ENCODE results near the gene KAZN. TPM values are rescaled to one million over a fixed set of nuclear protein-coding genes. Genes with fewer than 3 reads are reported as not detected.

KAZN gene
- total and polyA plus RNA-seq, 10 donors: 20.0 to 245 (median 144) TPM

DNA sequence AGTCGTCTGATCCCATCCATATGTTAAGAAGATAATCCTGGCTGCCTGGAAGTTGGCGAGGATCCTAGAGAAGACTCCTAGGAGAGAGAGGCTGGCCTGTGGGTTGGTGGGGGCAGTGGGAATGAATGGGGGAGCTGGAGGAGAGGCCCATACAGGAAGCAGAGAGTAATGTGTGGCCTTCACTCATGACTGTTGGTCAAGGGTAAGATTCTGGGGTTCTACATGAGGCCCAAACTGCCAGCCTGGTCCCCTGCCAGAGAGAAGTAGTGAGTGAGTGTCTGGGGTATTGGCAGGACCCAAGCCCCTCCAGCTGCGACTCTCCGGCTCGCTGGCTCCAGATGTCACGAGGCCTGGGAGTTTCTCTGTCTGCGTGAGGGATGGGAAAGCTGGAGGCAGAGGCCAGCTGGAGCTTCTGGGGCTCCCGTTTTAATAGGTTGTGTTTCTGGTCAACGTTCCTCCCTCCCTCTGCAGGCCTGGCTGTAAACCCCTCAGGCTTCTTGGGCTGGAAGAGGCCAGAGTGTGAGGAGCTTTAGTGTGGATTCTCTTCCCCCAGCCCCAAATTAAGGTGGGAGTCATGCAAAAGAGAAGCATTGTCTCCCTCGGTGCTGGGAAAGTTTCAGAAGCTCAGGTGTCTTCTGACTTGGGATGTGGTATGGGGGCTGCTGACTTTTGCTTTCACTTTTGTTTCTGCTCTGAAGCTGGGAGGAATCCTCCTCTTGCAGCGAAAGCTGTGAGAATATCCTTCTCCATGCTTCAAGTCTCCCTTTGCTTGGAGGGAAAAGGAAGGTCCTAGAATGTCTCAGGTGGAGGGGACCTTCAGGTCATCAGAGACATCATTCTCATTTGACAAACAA lies 557.6 kb downstream of the KAZN start:
- 47 to 56% (median 55%) methylated on average over 5 to 11 of the region's 11 CpGs for WGBS, 5 donors
- no peaks in the 10 kb centered on the region for H3K36me3 ChIP-seq
- peaks cover 11 to 87% (median 52%) of the 10 kb centered on the region in 6 donors for H3K4me1 ChIP-seq
- H3K27me3 ChIP-seq (replicated peaks in 1 of 7): peaks cover 0 to 45% (median 23%) of the 10 kb centered on the region in 7 donors
- intact Hi-C loops (cut with DNase I; ENCODE audit: low total_unique reads): loop anchor here (10.0 kb wide), 1 partner anchor 109 kb away; no protein-coding TSS in a partner anchor
- DNase-seq: no peak
- TF ChIP-seq POLR2A (IDR thresholded peaks at IDR 0.05): no peak
- TF ChIP-seq, protein P1, sequence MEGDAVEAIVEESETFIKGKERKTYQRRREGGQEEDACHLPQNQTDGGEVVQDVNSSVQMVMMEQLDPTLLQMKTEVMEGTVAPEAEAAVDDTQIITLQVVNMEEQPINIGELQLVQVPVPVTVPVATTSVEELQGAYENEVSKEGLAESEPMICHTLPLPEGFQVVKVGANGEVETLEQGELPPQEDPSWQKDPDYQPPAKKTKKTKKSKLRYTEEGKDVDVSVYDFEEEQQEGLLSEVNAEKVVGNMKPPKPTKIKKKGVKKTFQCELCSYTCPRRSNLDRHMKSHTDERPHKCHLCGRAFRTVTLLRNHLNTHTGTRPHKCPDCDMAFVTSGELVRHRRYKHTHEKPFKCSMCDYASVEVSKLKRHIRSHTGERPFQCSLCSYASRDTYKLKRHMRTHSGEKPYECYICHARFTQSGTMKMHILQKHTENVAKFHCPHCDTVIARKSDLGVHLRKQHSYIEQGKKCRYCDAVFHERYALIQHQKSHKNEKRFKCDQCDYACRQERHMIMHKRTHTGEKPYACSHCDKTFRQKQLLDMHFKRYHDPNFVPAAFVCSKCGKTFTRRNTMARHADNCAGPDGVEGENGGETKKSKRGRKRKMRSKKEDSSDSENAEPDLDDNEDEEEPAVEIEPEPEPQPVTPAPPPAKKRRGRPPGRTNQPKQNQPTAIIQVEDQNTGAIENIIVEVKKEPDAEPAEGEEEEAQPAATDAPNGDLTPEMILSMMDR (IDR thresholded peaks at IDR 0.05 in 8 of 11, conservative IDR thresholded peaks at IDR 0.05 in 3 of 11): no peak
- TF ChIP-seq POLR2AphosphoS5 (IDR thresholded peaks at IDR 0.05): no peak
- no peaks in the 10 kb centered on the region for H3K9me3 ChIP-seq
- H3K4me3 ChIP-seq: peak overlapping the region in 2 of 8 donors; percentile 2 to 23
- H3K27ac ChIP-seq: peak overlapping the region in 6 of 8 donors; percentile 10 to 77 (median 62)

DNA sequence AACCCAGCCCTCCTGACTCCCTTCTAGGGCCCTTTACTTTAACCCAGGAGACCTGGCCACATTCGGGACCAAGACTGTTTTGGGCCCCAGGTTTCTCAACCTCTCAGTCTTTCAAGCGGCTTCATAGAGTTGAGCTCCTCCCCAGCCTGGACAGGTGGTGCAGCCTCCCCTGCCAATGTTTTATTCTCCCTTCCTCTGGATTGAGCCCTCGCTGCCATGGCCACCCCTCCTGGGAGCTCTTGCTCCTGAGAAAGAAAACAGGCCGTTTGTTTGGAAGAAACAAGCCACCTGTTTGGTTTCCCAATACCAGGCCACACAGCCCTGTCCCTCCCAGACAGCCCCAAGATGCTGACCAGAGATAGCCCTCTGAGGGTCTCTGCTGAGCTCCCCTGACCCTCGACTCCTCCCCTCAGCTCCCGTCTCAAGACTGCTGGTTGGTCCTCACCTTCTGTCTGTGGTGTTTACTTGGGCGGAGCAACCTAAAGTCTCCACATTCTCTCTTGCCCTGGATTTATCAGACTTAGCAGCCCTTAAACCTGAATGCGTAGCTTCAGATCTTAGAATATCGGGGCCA lies 558.4 kb downstream of the KAZN start:
- H3K4me3 ChIP-seq: no peak overlapping the region
- intact Hi-C loops (cut with DNase I; ENCODE audit: low total_unique reads): loop anchor here (10.0 kb wide), 1 partner anchor 108 kb away; no protein-coding TSS in a partner anchor
- H3K4me1 ChIP-seq: peaks cover 11 to 81% (median 51%) of the 10 kb centered on the region in 6 donors
- TF ChIP-seq, protein P1 (IDR thresholded peaks at IDR 0.05 in 8 of 11, conservative IDR thresholded peaks at IDR 0.05 in 3 of 11): no peak
- TF ChIP-seq POLR2AphosphoS5 (IDR thresholded peaks at IDR 0.05) (no peak), POLR2A (IDR thresholded peaks at IDR 0.05) (no peak)
- no peak for DNase-seq
- H3K9me3 ChIP-seq: no peaks in the 10 kb centered on the region
- peak overlapping the region in 5 of 8 donors; percentile 10 to 75 (median 61) for H3K27ac ChIP-seq
- 71 to 89% (median 79%) methylated on average over 6 to 9 of the region's 9 CpGs for WGBS, 5 donors
- H3K27me3 ChIP-seq (replicated peaks in 1 of 7): peaks cover 0 to 38% (median 23%) of the 10 kb centered on the region in 7 donors
- H3K36me3 ChIP-seq: no peaks in the 10 kb centered on the region

DNA sequence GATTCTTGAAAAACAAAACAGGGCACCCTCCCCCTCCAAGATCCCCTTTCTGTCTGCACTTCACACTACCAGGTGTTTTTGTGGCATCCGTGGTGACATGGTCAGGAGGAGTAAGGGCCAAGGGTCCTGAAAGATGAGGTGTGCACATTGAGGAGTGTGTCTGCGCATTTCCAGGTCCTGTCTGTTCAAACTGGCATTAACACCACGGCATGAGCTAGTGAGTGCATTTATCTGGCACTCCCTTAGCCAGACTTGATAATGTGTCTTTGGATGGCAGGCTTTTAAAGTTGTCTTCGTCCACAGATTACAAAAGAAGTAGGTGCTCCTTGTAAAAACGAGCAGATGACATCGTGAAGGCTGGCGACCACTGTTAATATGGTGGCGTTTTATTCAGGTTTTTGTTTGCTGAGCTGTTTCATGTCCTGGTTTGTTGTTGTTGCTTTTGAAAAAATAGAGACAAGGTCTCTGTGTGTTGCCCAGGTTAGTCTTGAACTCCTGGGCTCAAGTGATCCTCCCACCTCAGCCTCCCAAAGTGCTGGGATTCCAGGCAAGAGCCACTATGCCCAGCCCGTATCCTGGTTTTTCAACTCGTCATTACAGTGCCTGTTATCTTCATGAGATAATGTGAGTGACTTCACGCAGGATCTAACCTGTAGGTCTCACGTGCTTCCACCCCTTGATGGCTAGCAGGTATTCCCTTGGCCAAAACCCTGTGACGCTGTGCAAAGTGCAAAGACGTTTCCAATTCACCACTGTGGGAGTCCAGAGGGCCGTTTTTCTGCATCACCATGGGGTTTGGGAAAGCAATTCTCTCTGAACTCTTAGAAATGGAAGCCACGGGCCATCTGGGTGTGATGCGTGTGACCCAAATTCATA lies 559.3 kb downstream of the KAZN start:
- DNase-seq: no peak
- TF ChIP-seq, protein P1 (IDR thresholded peaks at IDR 0.05 in 8 of 11, conservative IDR thresholded peaks at IDR 0.05 in 3 of 11): no peak
- TF ChIP-seq POLR2A (IDR thresholded peaks at IDR 0.05) (no peak), POLR2AphosphoS5 (IDR thresholded peaks at IDR 0.05) (no peak)
- Histone ChIP-seq H3K27me3 (replicated peaks in 1 of 7) (peaks cover 0 to 30% (median 20%) of the 10 kb centered on the region in 7 donors), H3K27ac (peak overlapping the region in 5 of 8 donors; percentile 33 to 64 (median 55)), H3K4me3 (no peak overlapping the region), H3K36me3 (no peaks in the 10 kb centered on the region), H3K9me3 (no peaks in the 10 kb centered on the region), H3K4me1 (peaks cover 11 to 72% (median 43%) of the 10 kb centered on the region in 6 donors)
- 84 to 88% (median 86%) methylated on average over 17 of the region's 17 CpGs for WGBS, 5 donors
- intact Hi-C loops (cut with DNase I; ENCODE audit: low total_unique reads): loop anchor here (10.0 kb wide), 1 partner anchor 107 kb away; no protein-coding TSS in a partner anchor
